Measurements from ENCODE around the gene DDIAS.
"Not testable (repeated sequence)": the region's sequence is repeated elsewhere in the genome, so short reads cannot be mapped to it uniquely, and the experiment has no call there.

Gene DDIAS

DNA sequence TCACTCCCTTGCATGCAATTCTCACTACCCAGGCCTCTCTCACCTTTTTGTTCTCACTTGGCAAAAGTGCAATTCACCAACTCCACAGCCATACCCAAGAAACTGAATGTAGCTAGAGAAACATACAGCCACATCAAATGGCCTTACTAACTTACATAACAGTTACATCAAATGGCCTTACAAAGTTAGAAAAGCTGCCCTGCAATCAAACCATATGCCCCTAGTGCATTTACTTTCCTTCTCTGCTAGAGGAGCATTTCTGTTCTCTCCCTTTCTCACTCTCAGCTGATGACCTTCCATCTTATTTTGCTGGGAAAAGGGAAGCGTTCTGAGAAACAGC lies 11.6 kb upstream of the DDIAS start:
- DNase-seq = no peak

DNA sequence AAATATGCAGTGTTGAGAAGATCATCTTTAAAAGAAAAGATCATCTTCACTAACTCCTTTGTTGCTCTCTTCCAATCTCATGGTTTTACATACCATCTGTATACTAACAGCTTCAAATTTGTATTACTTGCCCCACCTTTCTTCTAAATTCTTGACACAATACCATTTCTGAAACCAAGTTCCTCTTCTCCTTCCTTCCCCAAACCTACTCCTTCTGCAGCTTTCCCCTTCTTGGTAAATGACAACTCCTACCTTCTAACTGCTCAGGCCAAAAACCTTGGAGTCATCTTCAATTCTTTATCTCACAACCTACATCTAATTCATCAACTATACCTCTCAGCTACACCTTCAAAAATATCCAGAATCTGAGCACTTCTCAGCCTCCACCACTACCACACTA lies 10.6 kb upstream of the DDIAS start:
- DNase-seq = no peak

DNA sequence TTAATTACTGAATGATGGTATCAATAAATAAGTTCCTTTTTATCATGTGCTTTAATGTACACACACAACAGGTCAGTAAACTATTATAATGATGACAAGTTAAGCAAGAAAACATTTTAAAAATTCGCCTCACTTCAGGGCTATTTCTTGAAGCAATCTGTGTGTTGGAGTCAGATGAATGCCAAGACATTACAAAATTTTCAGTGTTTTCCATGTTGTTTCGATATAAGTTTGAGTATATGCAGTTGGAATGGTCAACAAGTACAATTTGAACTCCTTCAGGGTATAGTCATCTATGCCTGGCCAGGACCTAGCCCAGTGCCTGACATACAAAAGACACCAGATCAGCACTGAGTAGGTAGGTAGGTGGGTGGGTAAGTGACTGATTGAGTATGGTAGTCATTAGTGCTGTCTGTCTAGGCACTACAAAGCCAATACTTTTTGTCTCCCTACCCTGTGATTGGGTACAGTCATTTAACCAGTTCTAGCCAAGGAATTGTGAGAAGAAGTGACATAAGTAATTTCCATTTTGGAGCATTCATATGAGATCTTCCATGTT lies 8.8 kb upstream of the DDIAS start:
- DNase-seq = no peak

DNA sequence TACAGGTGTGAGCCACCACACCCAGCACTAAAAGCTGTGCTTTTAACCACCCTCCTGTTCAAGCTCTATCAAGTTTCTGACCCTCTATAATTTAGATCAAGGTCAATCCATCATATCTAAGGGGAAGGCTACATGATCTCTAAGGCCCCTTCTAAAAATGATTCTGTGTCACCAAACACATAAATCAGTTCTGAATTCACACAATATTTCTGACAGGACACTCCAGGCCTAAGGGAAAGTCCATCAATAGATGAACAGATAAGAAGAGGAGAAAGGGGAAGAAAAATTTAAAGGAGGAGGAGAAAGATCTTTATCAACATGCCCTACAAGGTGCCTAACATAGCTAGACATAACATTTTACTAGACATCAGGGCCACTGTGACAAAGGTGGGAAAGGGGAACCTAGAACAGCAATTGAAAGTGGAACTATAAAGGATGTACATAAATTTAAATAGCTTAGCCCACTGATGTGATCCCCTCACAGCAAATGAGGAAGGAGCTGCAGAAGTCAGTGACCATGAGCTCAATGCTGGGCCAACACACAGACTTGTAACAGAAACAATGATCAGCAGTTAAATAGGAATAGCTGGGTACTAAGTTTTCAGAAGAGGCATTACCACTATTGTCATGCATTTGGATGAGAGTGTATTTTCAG lies 6.0 kb upstream of the DDIAS start:
- DNase-seq = no peak

DNA sequence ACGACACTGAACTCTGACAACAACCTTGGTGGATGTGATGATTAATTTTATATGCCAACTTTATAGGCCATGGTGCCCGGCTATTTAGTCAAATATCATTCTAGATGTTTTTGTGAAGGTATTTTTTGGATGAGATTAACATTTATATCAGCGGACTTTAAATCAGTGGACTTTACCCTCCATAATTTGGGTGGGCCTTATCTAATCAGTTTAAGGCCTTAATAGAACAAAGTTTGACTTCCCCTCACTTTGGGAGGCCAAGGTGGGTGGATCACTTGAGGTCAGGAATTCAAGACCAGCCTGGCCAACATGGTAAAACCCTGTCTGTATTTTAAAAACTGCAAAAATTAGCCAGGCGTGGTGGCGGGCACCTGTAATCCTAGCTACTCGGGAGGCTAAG lies 5.4 kb upstream of the DDIAS start:
- DNase-seq = no peak

DNA sequence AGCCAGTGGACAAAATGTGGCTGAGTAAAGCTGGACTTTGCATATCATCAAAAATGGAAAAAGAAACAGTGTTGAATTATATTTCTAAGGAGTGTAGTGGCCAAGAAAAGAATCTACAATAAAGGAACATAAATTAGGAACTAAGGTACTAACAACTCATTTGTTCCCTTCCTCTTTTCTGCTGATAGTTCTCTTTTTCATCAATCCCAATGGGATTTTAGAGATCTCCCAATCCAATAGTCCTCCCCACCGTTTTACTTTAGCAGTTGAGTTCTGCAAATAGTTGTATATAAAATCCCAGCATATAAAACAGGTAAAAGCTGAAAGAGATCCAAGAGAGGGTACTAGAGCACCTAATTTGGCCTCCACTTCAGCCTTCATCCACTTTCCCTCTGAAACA lies 3.3 kb upstream of the DDIAS start:
- DNase-seq = no peak

DNA sequence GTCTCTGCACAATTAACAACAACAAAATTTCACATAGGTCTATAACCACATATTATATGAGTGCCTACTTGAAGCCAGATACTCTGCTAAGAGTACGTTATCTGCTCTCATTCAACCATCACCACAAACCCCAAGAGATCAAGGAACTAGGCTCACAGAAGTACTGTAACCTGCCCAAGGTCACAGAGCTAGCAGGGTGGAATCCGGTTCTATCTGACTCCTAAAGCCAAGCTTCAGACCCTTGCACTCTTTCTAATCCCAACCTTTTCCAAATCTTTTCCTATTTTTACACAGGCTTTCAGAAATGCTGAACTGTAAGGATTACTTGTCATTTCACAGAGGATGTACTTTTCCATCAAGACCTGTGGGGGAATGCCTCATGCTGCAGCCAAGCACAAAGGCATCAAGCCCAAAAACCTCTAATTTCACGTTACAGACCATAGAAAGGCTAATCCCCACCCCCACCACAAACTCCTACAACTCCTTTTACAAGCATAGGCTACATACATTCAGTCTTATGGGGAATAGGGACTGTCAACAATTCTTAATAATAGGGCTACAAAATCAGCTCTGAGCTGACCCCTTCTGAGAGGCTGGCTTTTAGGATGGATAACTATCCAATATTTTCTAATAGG lies 2.2 kb upstream of the DDIAS start:
- DNase-seq = no peak

DNA sequence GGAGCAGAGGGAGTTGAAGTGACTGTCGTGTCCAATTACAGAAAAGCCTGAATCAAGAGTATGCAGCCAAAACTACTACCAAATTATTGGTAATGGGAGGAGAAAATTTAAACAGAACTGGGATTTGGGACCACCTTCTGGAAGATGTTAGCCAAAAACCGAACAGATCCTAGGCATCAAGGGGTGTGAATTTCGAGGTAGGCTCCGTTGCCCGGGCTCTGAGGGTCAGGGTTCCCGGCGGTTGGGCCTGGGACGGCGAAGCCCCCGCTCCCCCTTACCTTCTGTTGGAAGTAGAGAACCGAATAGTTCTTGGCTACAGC lies 1.6 kb upstream of the DDIAS start:
- no peak for DNase-seq

DNA sequence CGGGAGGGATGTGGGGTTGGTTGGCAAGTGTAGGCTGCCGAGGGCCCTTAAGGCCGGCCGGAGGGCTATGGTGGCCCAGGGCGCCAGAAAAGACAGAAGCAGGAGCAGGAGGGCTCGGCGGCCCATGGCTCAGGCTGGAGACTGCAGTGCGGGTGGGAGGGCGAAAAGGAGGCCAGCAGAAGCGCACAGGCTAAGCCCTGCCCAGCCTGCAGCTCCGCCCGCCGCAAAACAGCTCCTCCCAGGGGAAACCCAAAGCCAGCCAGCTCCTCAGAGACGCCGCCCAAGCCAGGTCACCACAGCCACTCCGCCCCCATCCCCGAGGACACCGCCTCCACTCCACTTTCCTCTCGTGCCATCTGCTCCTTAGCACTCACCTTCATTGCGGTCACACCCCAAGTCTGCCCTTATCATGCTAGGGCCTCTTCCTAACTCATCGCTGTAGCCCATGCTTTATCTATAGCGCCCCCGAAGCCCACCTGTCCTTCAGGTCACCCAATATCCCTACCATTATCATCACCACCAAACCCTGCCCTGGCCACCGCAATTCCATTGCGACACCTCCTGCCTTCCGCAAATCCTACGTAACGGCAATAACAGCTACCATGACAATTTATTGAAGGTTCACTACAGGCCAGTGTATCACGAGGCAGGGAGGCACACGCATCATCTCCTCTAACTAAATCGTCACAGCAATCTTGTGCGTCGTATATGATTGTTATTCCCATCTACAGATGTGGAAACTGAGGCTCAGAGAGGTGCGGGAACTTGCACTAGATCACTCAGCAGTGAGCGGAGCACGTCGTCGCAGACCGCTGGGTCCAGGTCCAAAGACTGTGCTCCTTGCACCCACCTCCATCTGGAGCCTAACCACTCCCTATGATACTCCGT lies 1.0 kb upstream of the DDIAS start, which contains the start of gene PRCP:
Gene PRCP, minus strand, starts transcription at position 154 of the 888 bp plus-strand sequence. Its CDS starts 28 bp downstream, at position 126.
- peak; percentile 76 for DNase-seq

DNA sequence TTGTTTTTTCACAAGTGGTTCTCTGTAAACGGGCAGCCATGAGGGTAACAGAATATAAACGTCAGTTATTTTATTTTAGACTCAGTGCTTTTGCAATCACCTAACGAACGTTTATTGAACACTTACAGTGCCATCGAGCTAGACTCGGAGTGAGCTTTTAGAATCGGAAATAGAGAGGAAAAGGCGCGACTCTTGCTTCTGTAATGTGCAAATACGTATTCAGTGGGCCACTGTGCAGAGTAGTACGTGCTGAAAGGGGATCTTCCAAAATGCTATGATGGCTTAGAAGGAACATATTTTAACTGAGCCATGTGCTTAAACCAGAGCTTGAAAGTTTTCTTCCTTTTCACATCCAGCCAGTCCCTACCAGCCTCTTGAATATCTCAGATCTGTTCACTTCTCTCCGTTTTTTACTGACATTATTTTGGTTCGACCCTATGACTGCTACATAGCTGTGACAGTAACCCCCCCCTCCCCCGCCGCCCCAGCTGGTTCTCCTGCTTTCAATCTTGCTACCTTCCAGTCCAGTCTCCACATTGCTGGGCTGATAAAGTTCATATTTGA lies 468 bp downstream of the DDIAS start:
- DNase-seq = no peak

DNA sequence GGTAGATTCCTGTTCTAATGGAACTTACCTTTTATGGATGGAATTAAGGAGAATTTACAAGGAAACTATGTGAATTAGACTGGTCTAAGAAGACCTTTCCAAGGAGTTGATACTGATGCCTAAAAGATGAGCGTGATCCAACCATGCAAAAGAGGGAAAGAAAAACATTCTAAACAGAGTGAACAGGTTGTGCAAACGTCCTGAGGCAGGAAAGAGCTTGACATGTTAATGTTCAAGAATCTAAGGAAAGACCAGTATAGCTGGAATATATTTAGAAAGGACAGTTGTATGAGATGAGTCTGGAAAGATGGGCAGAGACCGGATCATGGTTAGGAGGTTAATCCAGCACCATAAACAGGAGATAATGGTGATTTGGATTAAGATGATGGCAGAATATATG lies 1.3 kb downstream of the DDIAS start:
- no peak for DNase-seq

DNA sequence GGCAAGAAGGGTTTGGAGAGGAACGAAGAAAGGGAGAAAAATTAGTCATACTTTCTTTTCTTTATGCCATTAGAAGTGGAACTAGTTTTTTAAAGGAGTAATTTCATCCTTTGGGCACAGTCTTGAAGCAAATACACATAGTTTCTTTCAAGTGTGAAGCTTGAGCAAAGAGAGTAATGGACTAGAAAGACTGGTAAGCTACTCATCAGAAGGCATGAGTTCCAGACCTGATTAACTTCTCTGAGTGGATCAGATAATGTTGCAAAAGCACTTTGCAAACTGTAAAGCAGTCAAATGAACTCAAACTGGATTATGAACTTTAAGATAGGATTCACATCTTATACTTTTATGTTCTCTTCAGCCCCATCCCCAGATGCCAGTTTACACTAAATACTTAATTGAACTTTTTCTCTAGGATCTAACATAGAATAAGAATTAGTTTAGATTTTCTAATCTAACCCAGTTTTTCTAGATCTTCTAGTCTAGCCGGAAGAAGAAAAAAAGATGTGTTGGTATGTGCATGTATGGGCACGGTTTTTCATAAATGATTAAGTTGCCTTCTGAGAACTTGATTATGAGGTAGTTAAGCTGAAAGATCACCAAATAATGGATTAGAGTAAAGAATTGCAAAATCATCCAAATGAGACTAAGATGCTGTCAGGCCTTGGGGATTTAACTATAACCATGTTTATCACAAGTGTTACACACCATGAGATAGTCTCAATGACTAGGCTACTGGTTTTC lies 2.5 kb downstream of the DDIAS start:
- no peak for DNase-seq

DNA sequence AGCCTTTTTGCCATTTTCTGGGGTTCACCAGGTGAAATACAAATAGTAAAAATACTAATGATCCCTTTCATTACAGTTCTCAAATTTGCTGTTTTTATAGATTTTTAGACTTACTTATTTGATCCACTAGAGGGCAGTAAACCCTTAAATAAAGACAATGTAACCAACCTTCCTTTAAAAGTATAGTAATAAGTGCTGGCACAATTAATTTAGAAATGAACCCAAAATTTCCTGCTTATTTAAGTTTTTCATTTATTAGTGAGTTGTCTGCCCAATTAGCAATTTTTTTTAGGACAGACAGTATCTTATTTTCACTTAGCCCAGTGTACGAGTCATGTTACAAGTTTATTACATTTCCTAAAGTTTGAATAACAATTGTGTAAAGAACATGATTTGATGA lies 4.7 kb downstream of the DDIAS start:
- DNase-seq = peak; percentile 44

DNA sequence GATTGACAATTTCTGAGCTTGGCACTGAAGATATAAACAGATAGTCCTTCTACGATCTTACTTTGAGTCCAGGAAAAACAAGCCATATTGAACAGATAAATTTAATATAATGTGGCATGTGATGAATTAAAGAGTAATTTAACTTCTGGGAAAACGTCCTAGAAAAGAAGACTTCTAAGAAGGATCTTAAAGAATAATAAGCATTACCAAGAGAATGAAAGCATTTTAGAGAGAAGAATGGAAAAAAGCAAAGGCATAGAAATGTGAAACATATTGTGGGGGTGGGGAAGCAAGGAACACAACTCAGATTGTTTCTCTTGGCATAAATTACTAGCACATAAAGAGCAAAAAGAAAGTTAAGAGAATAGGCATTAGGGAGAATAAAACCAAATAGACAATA lies 5.4 kb downstream of the DDIAS start:
- no peak for DNase-seq

DNA sequence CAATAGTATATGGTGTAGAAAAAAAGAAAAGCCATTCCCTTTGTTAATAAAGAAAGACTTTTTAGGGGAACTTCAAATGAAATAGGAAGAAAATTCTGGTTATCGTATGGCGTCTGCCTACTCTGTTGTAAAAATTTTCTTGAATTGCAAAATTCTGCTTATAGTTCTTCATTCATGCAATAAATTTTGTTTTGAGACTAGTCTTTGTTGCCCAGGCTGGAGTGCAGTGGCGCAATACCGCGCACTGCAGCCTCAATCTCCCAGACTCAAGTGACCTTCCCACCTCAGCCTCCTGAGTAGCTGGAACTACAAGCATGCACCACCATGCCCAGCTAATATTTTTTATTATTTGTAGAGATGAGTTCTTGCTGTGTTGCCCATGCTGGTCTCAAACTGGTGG lies 5.8 kb downstream of the DDIAS start:
- DNase-seq = no peak

DNA sequence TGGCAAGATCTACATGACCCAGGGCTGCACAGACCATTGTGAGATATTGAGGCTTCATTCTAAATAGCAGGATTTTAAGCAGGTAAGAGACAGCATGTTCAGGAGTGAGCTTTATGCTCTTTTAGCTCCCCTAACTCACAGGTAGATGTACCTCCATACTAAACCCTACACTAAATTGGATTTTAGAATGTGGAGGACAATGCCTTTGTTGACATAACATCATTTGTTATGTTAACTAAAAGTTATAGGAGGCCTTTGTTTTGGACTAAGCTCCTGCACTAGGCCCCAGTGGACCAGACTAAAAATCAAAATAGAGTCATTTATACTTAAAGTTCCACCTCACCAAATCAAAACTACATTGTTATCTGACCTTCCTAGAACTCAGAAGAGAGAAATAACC lies 6.8 kb downstream of the DDIAS start:
- DNase-seq = no peak

DNA sequence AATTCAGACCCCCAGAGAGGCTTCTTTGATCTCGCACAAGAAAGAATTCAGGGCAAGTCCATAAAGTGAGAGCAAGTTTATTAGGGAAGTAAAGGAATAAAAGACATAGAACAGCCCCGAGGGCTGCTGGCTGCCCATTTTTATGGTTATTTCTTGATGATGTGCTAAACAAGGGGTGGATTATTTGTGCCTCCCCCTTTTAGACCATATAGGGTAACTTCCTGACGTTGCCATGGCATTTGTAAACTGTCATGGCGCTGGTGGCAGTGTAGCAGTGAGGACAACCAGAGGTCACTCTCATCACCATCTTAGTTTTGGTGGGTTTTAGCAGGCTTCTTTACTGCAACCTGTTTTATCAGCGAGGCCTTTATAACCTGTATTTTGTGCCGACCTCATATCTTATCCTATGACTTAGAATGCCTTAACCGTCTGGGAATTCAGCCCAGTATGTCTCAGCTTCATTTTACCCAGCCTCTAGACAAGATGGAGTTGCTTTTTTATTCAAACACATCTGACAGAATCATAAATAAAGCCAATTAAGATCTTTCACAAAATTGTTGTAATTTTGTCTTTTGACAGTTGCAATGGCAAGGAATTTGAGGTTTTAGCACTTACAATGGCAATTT lies 7.6 kb downstream of the DDIAS start:
- DNase-seq = no peak

DNA sequence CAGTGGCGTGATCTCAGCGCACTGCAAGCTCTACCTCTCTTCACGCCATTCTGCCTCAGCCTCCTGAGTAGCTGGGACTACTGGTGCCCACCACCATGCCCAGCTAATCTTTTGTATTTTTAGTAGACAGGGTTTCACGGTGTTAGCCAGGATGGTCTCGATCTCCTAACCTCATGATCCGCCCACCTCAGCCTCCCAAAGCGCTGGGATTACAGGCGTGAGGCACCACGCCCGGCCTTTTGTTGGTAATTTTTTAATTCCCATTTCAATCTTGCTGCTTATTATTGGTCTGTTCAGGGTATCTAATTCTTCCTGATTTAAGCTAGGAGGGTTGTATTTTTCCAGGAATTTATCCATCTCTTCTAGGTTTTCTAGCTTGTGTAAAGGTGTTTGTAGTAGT lies 18.2 kb downstream of the DDIAS start:
- not testable (repeated sequence) for DNase-seq

DNA sequence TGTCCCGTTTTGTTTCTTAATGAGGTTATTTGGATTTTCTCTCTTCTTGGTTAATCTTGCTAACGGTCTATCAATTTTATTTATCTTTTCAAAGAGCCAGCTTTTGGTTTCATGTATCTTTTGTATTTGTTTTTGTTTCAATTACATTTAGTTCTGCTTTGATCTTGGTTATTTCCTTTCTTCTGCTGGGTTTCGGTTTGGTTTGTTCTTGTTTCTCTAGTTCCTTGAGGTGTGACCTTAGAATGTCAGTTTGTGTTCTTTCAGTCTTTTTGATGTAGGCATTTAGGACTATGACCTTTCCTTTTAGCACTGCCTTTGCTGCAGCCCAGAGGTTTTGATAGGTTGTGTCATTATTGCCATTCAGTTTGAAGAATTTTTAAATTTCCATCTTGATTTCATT lies 18.7 kb downstream of the DDIAS start:
- not testable (repeated sequence) for DNase-seq

DNA sequence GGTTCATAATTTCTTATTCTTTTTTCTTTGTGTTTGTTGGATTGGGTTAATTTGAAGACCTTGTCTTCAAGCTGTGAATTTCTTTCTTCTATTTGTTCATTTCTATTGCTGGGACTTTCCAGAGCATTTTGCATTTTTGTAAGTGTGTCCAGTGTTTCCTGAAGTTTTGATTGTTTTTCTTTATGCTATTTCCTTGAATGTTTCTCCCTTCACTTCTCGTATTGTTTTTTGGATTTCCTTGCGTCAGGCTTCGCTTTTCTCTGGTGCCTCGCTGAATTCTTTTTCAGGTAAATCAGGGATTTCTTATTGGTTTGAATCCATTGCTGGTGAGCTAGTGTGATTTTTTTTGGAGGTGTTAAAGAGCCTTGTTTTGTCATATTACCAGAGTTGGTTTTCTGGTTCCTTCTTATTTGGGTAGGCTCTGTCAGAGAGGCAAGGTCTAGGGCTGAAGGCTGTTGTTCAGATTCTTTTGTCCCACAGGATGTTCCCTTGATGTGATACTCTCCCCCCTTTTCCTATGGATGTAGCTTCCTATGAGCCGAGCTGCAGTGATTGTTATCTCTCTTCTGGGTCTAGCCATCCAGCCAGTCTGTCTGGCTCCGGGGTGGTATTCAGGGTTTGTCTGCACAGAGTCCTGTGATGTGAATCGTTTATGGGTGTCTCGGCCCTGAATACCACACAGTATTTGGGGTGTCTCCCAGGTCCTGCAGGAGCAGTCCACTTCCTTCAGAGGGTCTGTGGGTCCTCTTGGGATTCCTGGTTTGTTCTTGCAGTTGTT lies 21.0 kb downstream of the DDIAS start:
- DNase-seq = not testable (repeated sequence)

DNA sequence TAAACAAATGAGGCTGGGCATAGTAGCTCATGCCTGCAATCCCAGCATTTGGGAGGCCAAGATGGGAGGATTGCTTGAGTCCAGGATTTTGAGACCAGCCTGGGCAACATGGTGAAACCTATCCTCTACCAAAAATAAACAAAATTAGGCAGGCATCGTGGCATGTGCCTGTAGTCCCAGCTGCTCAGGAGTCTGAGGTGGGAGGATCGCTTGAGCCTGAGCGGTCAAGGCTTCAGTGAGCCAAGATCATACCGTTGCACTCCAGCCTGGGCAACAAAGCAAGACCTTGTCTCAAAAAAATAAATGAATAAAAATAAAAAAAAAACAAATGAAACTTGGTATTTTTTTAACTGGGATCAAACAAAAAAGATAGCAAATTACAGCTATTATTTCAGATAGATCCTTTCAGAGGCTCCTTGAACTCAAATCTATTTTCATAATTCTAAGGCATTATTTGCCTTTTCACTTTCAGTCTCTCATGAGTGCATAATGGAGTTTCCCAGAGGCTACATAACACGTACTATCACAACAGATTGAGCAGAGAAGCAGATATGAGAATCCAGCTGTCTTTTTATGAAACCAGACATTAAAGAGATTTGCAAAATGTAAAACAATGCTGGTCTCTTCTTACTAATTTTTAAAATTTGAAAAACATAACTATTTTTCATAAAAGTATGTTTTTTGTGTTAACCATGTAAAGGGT lies 23.1 kb downstream of the DDIAS start:
- no peak for DNase-seq

Measured in amniotic stem cell (primary cell).